Kidney epithelial cell (primary cell): ENCODE data around the gene WDR70. TPM values are rescaled to one million over a fixed set of nuclear protein-coding genes. Genes with fewer than 3 reads are reported as not detected.

Experiments used
- DNase-seq: peaks from one replicate; pipeline ENCODE4 v3.0.0-alpha.2; 2010; ENCODE audit warnings: low read depth
- H3K27me3 ChIP-seq: 2 replicates; pipeline ENCODE4 v1.6.0; 2011; ENCODE audit warnings: low read length; ENCODE audit not compliant: control insufficient read depth, insufficient read depth
- H3K36me3 ChIP-seq: 2 replicates; pipeline ENCODE4 v1.5.1; 2011; ENCODE audit warnings: low read length; ENCODE audit not compliant: control insufficient read depth, insufficient read depth
- H3K4me3 ChIP-seq: 2 replicates; pipeline ENCODE4 v1.5.1; 2011; ENCODE audit warnings: low read depth, mild to moderate bottlenecking, control low read depth, low read length
- CTCF ChIP-seq: IDR thresholded peaks from 2 replicates; pipeline ENCODE4 v1.5.1; 2011; ENCODE audit warnings: mild to moderate bottlenecking, moderate library complexity, low read length, control low read depth, inconsistent platforms; ENCODE audit not compliant: insufficient read depth, poor library complexity, severe bottlenecking
- total RNA-seq: library from RNA; depleted of rRNA; stranded (reverse); fragments of >200 nt; gene quantifications from 2 replicates; pipeline ENCODE4 v1.2.3, GENCODE V29; 2015

Gene WDR70
- total RNA-seq, 1 donor from 2014 or later, result 19.6 TPM

- TF ChIP-seq CTCF, result no peak
- DNase-seq, result no peak
- Histone ChIP-seq H3K4me3 (no peak overlapping the region), H3K36me3 (no peaks in the 10 kb centered on the region), H3K27me3 (no peaks in the 10 kb centered on the region)
Observed at GRCh38 chr5:37552770-37553719, 173.9 kb downstream of the WDR70 start.

- no peaks in the 10 kb centered on the region for H3K36me3 ChIP-seq
- no peak for DNase-seq
- no peak for TF ChIP-seq CTCF
- no peak overlapping the region for H3K4me3 ChIP-seq
- no peaks in the 10 kb centered on the region for H3K27me3 ChIP-seq
Observed at GRCh38 chr5:37553720-37554404, 174.7 kb downstream of the WDR70 start.

- no peak for DNase-seq
- no peak for TF ChIP-seq CTCF
- Histone ChIP-seq H3K27me3 (no peaks in the 10 kb centered on the region), H3K36me3 (no peaks in the 10 kb centered on the region), H3K4me3 (no peak overlapping the region)
Observed at GRCh38 chr5:37554405-37554739, 175.3 kb downstream of the WDR70 start.

GRCh38 chr5:37554938-37555337 lies 175.8 kb downstream of the WDR70 start:
- TF ChIP-seq CTCF, result peak; percentile 46
- no peak overlapping the region for H3K4me3 ChIP-seq
- DNase-seq, result no peak
- H3K27me3 ChIP-seq, result no peaks in the 10 kb centered on the region
- no peaks in the 10 kb centered on the region for H3K36me3 ChIP-seq

- no peaks in the 10 kb centered on the region for H3K36me3 ChIP-seq
- no peak overlapping the region for H3K4me3 ChIP-seq
- TF ChIP-seq CTCF, result no peak
- no peaks in the 10 kb centered on the region for H3K27me3 ChIP-seq
- no peak for DNase-seq
Observed at GRCh38 chr5:37557734-37558293, 178.7 kb downstream of the WDR70 start.
